ENCODE results near the gene PDLIM5.

- TF ChIP-seq SP1 (IDR thresholded peaks at IDR 0.05) = no peak
- no peak for TF ChIP-seq FOXM1 (IDR thresholded peaks at IDR 0.05; ENCODE audit: borderline replicate concordance)
- TF ChIP-seq HDGF (IDR thresholded peaks at IDR 0.05; ENCODE audit: borderline replicate concordance) = no peak
- TF ChIP-seq ZNF384 (IDR thresholded peaks at IDR 0.05) = no peak
- no peak for TF ChIP-seq FOXA1 (IDR thresholded peaks at IDR 0.05)
- TF ChIP-seq PKNOX1 (IDR thresholded peaks at IDR 0.05) = no peak
- TF ChIP-seq ELF4 (IDR thresholded peaks at IDR 0.05) = no peak
- TF ChIP-seq FOXK2 (IDR thresholded peaks at IDR 0.05) = no peak
- no peak for TF ChIP-seq TARDBP (IDR thresholded peaks at IDR 0.05)
- no peak for TF ChIP-seq ARNT (IDR thresholded peaks at IDR 0.05)
- TF ChIP-seq BHLHE40 (IDR thresholded peaks at IDR 0.05; ENCODE audit: borderline replicate concordance) = no peak
Observed at GRCh38 chr4:94459462-94460161, 7.9 kb downstream of the PDLIM5 start.
